ENCODE measurements around the gene OR1E2. TPM values are rescaled to one million over a fixed set of nuclear protein-coding genes. Genes with fewer than 3 reads are reported as not detected.

OR1E2 gene
- not detected in 2 replicates for total RNA-seq

DNA sequence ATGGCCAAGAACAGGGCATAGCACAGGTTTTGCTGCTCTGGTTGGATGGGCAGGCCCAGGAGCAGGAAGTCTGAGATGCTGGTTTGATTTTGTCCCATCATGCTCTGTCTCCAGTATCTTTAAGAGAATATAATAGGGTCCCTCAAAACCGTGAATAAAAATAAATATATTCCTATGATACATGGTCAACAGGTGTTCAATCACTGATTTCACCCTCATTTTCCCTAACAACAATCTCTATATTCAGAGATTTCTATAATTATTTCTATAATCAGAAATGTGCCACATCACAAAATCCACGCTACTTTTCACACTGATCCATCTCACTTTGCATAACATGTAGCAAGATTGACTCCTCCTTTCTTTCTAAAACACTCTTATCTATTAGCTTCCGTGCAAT lies at the start of gene OR1E2:
Gene OR1E2, minus strand, starts transcription at position 101 of the 400 bp plus-strand sequence. Its CDS starts 0 bp downstream, at position 101.

GRCh38 chr17:3475812-3476610 lies 42.4 kb upstream of the OR1E2 start, which contains the start of gene ASPA:
Gene ASPA (plus strand): TSS chr17:3475997. CDS start chr17:3476160, 163 bp downstream.

DNA sequence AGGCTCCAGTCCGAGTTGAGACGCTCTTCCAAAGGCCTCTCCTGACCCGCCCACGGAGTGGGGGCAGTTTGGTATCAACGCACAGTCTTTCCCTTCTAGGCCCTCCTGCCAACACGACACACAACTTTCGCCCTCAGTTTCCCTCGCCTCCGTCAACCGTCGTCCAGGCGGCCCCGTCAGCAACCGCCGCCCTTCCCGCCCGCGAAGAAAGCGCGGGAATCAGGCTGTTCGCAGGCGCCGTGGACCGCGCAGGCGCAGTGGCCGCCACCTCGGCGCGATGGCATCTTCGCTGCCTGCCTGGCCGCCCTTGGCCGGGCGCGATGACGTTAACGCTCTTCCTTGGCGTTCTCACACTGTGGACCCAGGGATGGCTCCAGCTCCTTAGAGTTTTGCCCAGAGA lies 38.0 kb upstream of the OR1E2 start, which contains the start of gene SPATA22:
Gene SPATA22, minus strand, starts transcription at position 221 of the 400 bp plus-strand sequence. CDS start 2,494 bp downstream, outside the sequence.

GRCh38 chr17:3411070-3411469 lies 22.6 kb downstream of the OR1E2 start, which contains the start of gene OR3A3:
Gene OR3A3 (plus strand): TSS chr17:3411370.

DNA sequence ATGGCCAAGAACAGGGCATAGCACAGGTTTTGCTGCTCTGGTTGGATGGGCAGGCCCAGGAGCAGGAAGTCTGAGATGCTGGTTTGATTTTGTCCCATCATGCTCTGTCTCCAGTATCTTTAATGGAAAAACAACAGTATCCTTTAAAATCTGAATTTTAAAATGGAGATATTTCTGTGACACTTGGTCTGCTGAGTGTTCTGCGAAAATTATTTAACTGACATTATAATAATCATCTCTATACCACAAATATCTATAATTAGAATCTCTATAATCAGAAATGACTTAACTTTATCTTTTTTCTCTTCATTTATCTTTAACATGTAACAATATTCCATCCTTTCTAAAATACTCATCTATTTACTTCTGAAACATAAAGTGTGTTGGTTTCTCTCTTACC lies 35.3 kb downstream of the OR1E2 start, which contains the start of gene OR1E1:
Gene OR1E1, minus strand, starts transcription at position 101 of the 400 bp plus-strand sequence. Its CDS starts 0 bp downstream, at position 101.

GRCh38 chr17:3385869-3386816 lies 47.5 kb downstream of the OR1E2 start, which contains the start of gene OR3A2:
Gene OR3A2 (minus strand): TSS chr17:3386308.

Other genes with a start within 250 kb of the OR1E2 start
- not detected in 2 replicates for gene OR1A2, start 236.3 kb downstream of the OR1E2 start, total RNA-seq
- not detected in 2 replicates for gene OR1A1, start 226.2 kb downstream of the OR1E2 start, total RNA-seq
- gene OR3A1, start 135.5 kb downstream of the OR1E2 start, total RNA-seq = not detected in 2 replicates
- not detected in 2 replicates for gene OR3A2, start 47.5 kb downstream of the OR1E2 start, total RNA-seq
- not detected in 2 replicates for gene OR1E1, start 35.4 kb downstream of the OR1E2 start, total RNA-seq
- gene OR3A3, start 22.5 kb downstream of the OR1E2 start, total RNA-seq = not detected in 2 replicates
- not detected in 2 replicates for gene SPATA22, start 38.0 kb upstream of the OR1E2 start, total RNA-seq
- 0.13 TPM in 1 of 2 replicates, not detected in the other for gene ASPA, start 42.2 kb upstream of the OR1E2 start, total RNA-seq
- not detected in 2 replicates for gene TRPV3, start 124.0 kb upstream of the OR1E2 start, total RNA-seq
- 0.27 and 0.59 TPM in 2 replicates for gene TRPV1, start 175.6 kb upstream of the OR1E2 start, total RNA-seq
- 20.5 and 24.3 TPM in 2 replicates for gene SHPK, start 202.4 kb upstream of the OR1E2 start, total RNA-seq
- gene CTNS, start 202.9 kb upstream of the OR1E2 start, total RNA-seq = 36.9 and 54.7 TPM in 2 replicates
- 452 and 507 TPM in 2 replicates for gene TAX1BP3, start 234.7 kb upstream of the OR1E2 start, total RNA-seq
- 16.7 and 30.0 TPM in 2 replicates for gene EMC6, start 235.0 kb upstream of the OR1E2 start, total RNA-seq